HepG2 (cell line): ENCODE results near the gene ANKRD39. TPM values are rescaled to one million over a fixed set of nuclear protein-coding genes. Genes with fewer than 3 reads are reported as not detected.

Experiments
- CC2D1A ChIP-seq: sonication (generic); formaldehyde crosslinking; IDR thresholded peaks from 2 replicates; pipeline ENCODE4 v1.8.1; 2023; ENCODE audit warnings: mild to moderate bottlenecking, missing genetic modification reagents
- CEBPB ChIP-seq: IDR thresholded peaks from 2 replicates; pipeline ENCODE4 v1.6.1; 2011; ENCODE audit warnings: low read depth, low read length, improper control_type of control experiment, borderline replicate concordance
- EP300 ChIP-seq, 3 experiments: sonication (generic) in 1 of 3; formaldehyde crosslinking in 1 of 3; IDR thresholded peaks; 2 replicates each; pipeline versions ENCODE4 v1.5.1 to v1.6.1; 2011 to 2020; ENCODE audit warnings: low read depth in 2 of 3, low read length in 2 of 3, borderline replicate concordance in 1 of 3, improper control_type of control experiment in 1 of 3, mild to moderate bottlenecking in 1 of 3, missing genetic modification reagents in 1 of 3, moderate library complexity in 1 of 3
- HMG20B ChIP-seq: conservative IDR thresholded peaks from 2 replicates; pipeline ENCODE4 v1.6.1; 2016; ENCODE audit warnings: missing genetic modification reagents, missing compliant biosample characterization
- IRX3 ChIP-seq: sonication (generic); formaldehyde crosslinking; IDR thresholded peaks from 2 replicates; pipeline ENCODE4 v1.8.1; 2023; ENCODE audit warnings: mild to moderate bottlenecking, low read depth, missing genetic modification reagents, borderline replicate concordance
- KDM5B ChIP-seq: sonication (generic); formaldehyde crosslinking; IDR thresholded peaks from 2 replicates; pipeline ENCODE4 v1.4.0; 2020; ENCODE audit warnings: missing genetic modification reagents, mild to moderate bottlenecking, borderline replicate concordance
- MAZ ChIP-seq, 2 experiments: sonication (generic) in 1 of 2; formaldehyde crosslinking in 1 of 2; IDR thresholded peaks; 2 replicates each; pipeline versions ENCODE4 v1.5.0 to v1.6.1; 2012 to 2020; ENCODE audit warnings: low read depth in 2 of 2, mild to moderate bottlenecking in 2 of 2, borderline replicate concordance in 1 of 2, improper control_type of control experiment in 1 of 2, low read length in 1 of 2, missing genetic modification reagents in 1 of 2, moderate library complexity in 1 of 2
- MXI1 ChIP-seq: IDR thresholded peaks from 3 replicates; pipeline ENCODE4 v1.6.1; 2012; ENCODE audit warnings: low read depth, low read length, inconsistent platforms, borderline replicate concordance
- PAWR ChIP-seq: sonication (generic); formaldehyde crosslinking; IDR thresholded peaks from 2 replicates; pipeline ENCODE4 v1.4.0; 2020; ENCODE audit warnings: missing genetic modification reagents, mild to moderate bottlenecking, borderline replicate concordance
- PHB2 ChIP-seq: fragments of 450-650 bp; IDR thresholded peaks from 2 replicates; pipeline ENCODE4 v1.6.1; 2018; ENCODE audit not compliant: partially characterized antibody
- SMYD3 ChIP-seq: sonication (generic); formaldehyde crosslinking; IDR thresholded peaks from 2 replicates; pipeline ENCODE4 v1.8.1; 2023; ENCODE audit warnings: mild to moderate bottlenecking, missing genetic modification reagents
- SRY ChIP-seq: sonication (generic); formaldehyde crosslinking; IDR thresholded peaks from 2 replicates; pipeline ENCODE4 v1.8.0; 2022; ENCODE audit warnings: mild to moderate bottlenecking, missing genetic modification reagents
- TAF15 ChIP-seq: fragments of 200-400 bp; formaldehyde crosslinking; IDR thresholded peaks from one replicate; pipeline ENCODE4 v1.6.1; 2018; ENCODE audit warnings: mild to moderate bottlenecking, low read depth, low read length; ENCODE audit not compliant: poor library complexity, severe bottlenecking
- ZBTB33 ChIP-seq: sonication (generic); formaldehyde crosslinking; IDR thresholded peaks from 2 replicates; pipeline ENCODE4 v1.4.0; 2020; ENCODE audit warnings: missing genetic modification reagents
- ZBTB38 ChIP-seq: sonication (generic); formaldehyde crosslinking; IDR thresholded peaks from 2 replicates; pipeline ENCODE4 v1.5.1; 2020; ENCODE audit warnings: mild to moderate bottlenecking, missing genetic modification reagents
- ZKSCAN5 ChIP-seq: sonication (generic); formaldehyde crosslinking; IDR thresholded peaks from 2 replicates; pipeline ENCODE4 v1.5.1; 2020; ENCODE audit warnings: mild to moderate bottlenecking, missing genetic modification reagents
- ZNF121 ChIP-seq: sonication (generic); formaldehyde crosslinking; IDR thresholded peaks from 2 replicates; pipeline ENCODE4 v1.5.0; 2020; ENCODE audit warnings: mild to moderate bottlenecking, missing genetic modification reagents
- ZNF224 ChIP-seq: sonication (generic); formaldehyde crosslinking; IDR thresholded peaks from 2 replicates; pipeline ENCODE4 v1.5.0; 2020; ENCODE audit warnings: mild to moderate bottlenecking, missing genetic modification reagents
- ZNF362 ChIP-seq: sonication (generic); formaldehyde crosslinking; IDR thresholded peaks from 2 replicates; pipeline ENCODE4 v1.4.0; 2020; ENCODE audit warnings: missing genetic modification reagents, mild to moderate bottlenecking, borderline replicate concordance
- ZNF670 ChIP-seq: sonication (generic); formaldehyde crosslinking; IDR thresholded peaks from 2 replicates; pipeline ENCODE4 v1.8.0; 2022; ENCODE audit warnings: mild to moderate bottlenecking, missing genetic modification reagents, borderline replicate concordance
- ZNF772 ChIP-seq: sonication (generic); formaldehyde crosslinking; IDR thresholded peaks from 2 replicates; pipeline ENCODE4 v1.5.0; 2020; ENCODE audit warnings: mild to moderate bottlenecking, missing genetic modification reagents
- ZNF841 ChIP-seq: sonication (generic); formaldehyde crosslinking; IDR thresholded peaks from 2 replicates; pipeline ENCODE4 v1.8.1; 2023; ENCODE audit warnings: missing genetic modification reagents, borderline replicate concordance
- ZXDC ChIP-seq: sonication (generic); formaldehyde crosslinking; IDR thresholded peaks from 2 replicates; pipeline ENCODE4 v1.5.0; 2020; ENCODE audit warnings: mild to moderate bottlenecking, missing genetic modification reagents
- polyA plus RNA-seq, 8 experiments: library from polyadenylated mRNA; depleted of rRNA in 3 of 8; stranded (reverse) in 7 of 8; unstranded in 1 of 8; fragments of >200 nt; fragmentation: Illumina TruSeq in 4 of 8; extraction: Trizol in 4 of 8; gene quantifications; 2 replicates each; pipeline versions ENCODE4 v1.2.1 to v1.2.3, GENCODE V29; 2011 to 2016; ENCODE audit warnings: low read depth in 4 of 8, missing spikeins in 1 of 8, mixed read lengths in 1 of 8; ENCODE audit not compliant: insufficient read depth in 1 of 8
- total RNA-seq, 5 experiments: library from RNA; depleted of rRNA; stranded (reverse); fragments of >200 nt; fragmentation: Illumina TruSeq; extraction: Trizol; gene quantifications; 2 replicates each; pipeline ENCODE4 v1.2.3, GENCODE V29; 2016; ENCODE audit warnings: low read depth in 1 of 5

The ANKRD39 gene
- total and polyA plus RNA-seq, 2 of the 13 experiments (the other 11 are each of a cell fraction or from before 2014, with no cell fraction given), result 23.2 to 24.8 TPM

GRCh38 chr2:96867756-96868554, 10.1 kb upstream of the ANKRD39 start (continued):
- 0 out of 2 replicates have a peak, but pooled peaks have one; percentile 87 for TF ChIP-seq ZNF670 (CRISPR knock-in tag)
- TF ChIP-seq ZNF121 (CRISPR knock-in tag), result no peak; the same call in 1 of the 2 replicates
- TF ChIP-seq ZNF224 (CRISPR knock-in tag), result 0 out of 2 replicates have a peak, but pooled peaks have one; percentile 35
- peak; percentile 80; the same call in 1 of the 2 replicates for TF ChIP-seq ZXDC (CRISPR knock-in tag)
- 0 out of 2 replicates have a peak, but pooled peaks have one; percentile 92 for TF ChIP-seq SRY
- TF ChIP-seq SMYD3, result no peak
- peak; percentile 74; the same call in 1 of the 2 replicates for TF ChIP-seq ZKSCAN5 (CRISPR knock-in tag)
- TF ChIP-seq IRX3 (CRISPR knock-in tag), result no peak
- no peak for TF ChIP-seq EP300 (IDR thresholded peaks at IDR 0.05; ENCODE audit: low read depth in 2 of 2, low read length in 2 of 2)
- no peak for TF ChIP-seq EP300 (CRISPR knock-in tag; IDR thresholded peaks at IDR 0.05; ENCODE audit: borderline replicate concordance)
- 0 out of 2 replicates have a peak, but pooled peaks have one; percentile 8 for TF ChIP-seq ZNF362 (CRISPR knock-in tag)
- no peak for TF ChIP-seq CC2D1A
- no peak for TF ChIP-seq MAZ (IDR thresholded peaks at IDR 0.05; ENCODE audit: borderline replicate concordance, low read depth, low read length)
- TF ChIP-seq MAZ (CRISPR knock-in tag; IDR thresholded peaks at IDR 0.05; ENCODE audit: low read depth), result no peak
- peak; percentile 77 for TF ChIP-seq KDM5B (CRISPR knock-in tag)
- TF ChIP-seq TAF15, result no peak
- no peak for TF ChIP-seq ZBTB33
- no peak for TF ChIP-seq PHB2
- TF ChIP-seq ZBTB38 (CRISPR knock-in tag), result peak; percentile 12; the same call in 1 of the 2 replicates
- no peak for TF ChIP-seq MXI1
- no peak for TF ChIP-seq CEBPB
- TF ChIP-seq ZNF772 (CRISPR knock-in tag), result no peak
- TF ChIP-seq PAWR (CRISPR knock-in tag), result no peak
- TF ChIP-seq HMG20B (CRISPR knock-in tag), result no peak
- no peak for TF ChIP-seq ZNF841 (CRISPR knock-in tag)
